Measurements from ENCODE around the gene TPSD1.

- TF ChIP-seq, protein P1, sequence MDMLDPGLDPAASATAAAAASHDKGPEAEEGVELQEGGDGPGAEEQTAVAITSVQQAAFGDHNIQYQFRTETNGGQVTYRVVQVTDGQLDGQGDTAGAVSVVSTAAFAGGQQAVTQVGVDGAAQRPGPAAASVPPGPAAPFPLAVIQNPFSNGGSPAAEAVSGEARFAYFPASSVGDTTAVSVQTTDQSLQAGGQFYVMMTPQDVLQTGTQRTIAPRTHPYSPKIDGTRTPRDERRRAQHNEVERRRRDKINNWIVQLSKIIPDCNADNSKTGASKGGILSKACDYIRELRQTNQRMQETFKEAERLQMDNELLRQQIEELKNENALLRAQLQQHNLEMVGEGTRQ (IDR thresholded peaks at IDR 0.05), result no peak
- TF ChIP-seq, protein P2, sequence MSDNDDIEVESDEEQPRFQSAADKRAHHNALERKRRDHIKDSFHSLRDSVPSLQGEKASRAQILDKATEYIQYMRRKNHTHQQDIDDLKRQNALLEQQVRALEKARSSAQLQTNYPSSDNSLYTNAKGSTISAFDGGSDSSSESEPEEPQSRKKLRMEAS (IDR thresholded peaks at IDR 0.05), result no peak
- TF ChIP-seq GATA3 (IDR thresholded peaks at IDR 0.05; ENCODE audit: borderline replicate concordance) (no peak), NR3C1 (IDR thresholded peaks at IDR 0.05) (no peak)
- TF ChIP-seq, protein P3, sequence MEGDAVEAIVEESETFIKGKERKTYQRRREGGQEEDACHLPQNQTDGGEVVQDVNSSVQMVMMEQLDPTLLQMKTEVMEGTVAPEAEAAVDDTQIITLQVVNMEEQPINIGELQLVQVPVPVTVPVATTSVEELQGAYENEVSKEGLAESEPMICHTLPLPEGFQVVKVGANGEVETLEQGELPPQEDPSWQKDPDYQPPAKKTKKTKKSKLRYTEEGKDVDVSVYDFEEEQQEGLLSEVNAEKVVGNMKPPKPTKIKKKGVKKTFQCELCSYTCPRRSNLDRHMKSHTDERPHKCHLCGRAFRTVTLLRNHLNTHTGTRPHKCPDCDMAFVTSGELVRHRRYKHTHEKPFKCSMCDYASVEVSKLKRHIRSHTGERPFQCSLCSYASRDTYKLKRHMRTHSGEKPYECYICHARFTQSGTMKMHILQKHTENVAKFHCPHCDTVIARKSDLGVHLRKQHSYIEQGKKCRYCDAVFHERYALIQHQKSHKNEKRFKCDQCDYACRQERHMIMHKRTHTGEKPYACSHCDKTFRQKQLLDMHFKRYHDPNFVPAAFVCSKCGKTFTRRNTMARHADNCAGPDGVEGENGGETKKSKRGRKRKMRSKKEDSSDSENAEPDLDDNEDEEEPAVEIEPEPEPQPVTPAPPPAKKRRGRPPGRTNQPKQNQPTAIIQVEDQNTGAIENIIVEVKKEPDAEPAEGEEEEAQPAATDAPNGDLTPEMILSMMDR (IDR thresholded peaks at IDR 0.05), result no peak
Measured at GRCh38 chr16:1299868-1300203, 44.0 kb downstream of the TPSD1 start.

All from A549 (cell line).